RKO (cell line): ENCODE results near the gene NCAPD3.
"Not testable (repeated sequence)": the region's sequence is repeated elsewhere in the genome, so short reads cannot be mapped to it uniquely, and the experiment has no call there.

Experiments
- DNase-seq: peaks from one replicate; pipeline ENCODE4 v3.0.0-alpha.2; 2016; ENCODE audit warnings: low spot score

NCAPD3 gene

GRCh38 chr11:134223836-134224709, at the start of gene NCAPD3, which contains the start of gene VPS26B:
Gene NCAPD3 (minus strand): TSS chr11:134223967. CDS start chr11:134223926, 41 bp downstream.
Gene VPS26B (plus strand): TSS chr11:134224671. CDS start chr11:134225123, 452 bp downstream.
- DNase-seq = peak; percentile 96

- DNase-seq = no peak
Observed at GRCh38 chr11:134273317-134273712, 49.5 kb upstream of the NCAPD3 start.

GRCh38 chr11:134272381-134273316, 48.9 kb upstream of the NCAPD3 start:
- DNase-seq = no peak

- no peak for DNase-seq
Observed at GRCh38 chr11:134271978-134272377, 48.2 kb upstream of the NCAPD3 start.

GRCh38 chr11:134270250-134270714, 46.5 kb upstream of the NCAPD3 start:
- peak; percentile 46 for DNase-seq

GRCh38 chr11:134267966-134268365, 44.2 kb upstream of the NCAPD3 start:
- DNase-seq = no peak

GRCh38 chr11:134267461-134267860, 43.7 kb upstream of the NCAPD3 start:
- no peak for DNase-seq

GRCh38 chr11:134266841-134267251, 43.1 kb upstream of the NCAPD3 start:
- no peak for DNase-seq

- DNase-seq = no peak
Observed at GRCh38 chr11:134266440-134266839, 42.7 kb upstream of the NCAPD3 start.

- no peak for DNase-seq
Observed at GRCh38 chr11:134264966-134265764, 41.4 kb upstream of the NCAPD3 start.

GRCh38 chr11:134261626-134262488, 38.1 kb upstream of the NCAPD3 start:
- DNase-seq = peak; percentile 34

GRCh38 chr11:134260983-134261382, 37.2 kb upstream of the NCAPD3 start:
- DNase-seq = no peak

GRCh38 chr11:134260503-134260902, 36.7 kb upstream of the NCAPD3 start:
- no peak for DNase-seq

- DNase-seq = no peak
Observed at GRCh38 chr11:134258577-134258976, 34.8 kb upstream of the NCAPD3 start.

- no peak for DNase-seq
Observed at GRCh38 chr11:134257101-134257500, 33.3 kb upstream of the NCAPD3 start.

GRCh38 chr11:134255184-134255561, 31.4 kb upstream of the NCAPD3 start:
- not testable (repeated sequence) for DNase-seq

- DNase-seq = peak; percentile 19
Observed at GRCh38 chr11:134254433-134255183, 30.8 kb upstream of the NCAPD3 start.

GRCh38 chr11:134253188-134253993, 29.6 kb upstream of the NCAPD3 start, which contains the start of the genes ACAD8 and THYN1:
Gene ACAD8 (plus strand): TSS chr11:134253568. CDS start chr11:134253601, 33 bp downstream.
Gene THYN1 (minus strand): TSS chr11:134253352. CDS start chr11:134252882, 470 bp downstream.
- DNase-seq = peak; percentile 97
